ENCODE measurements around the gene KIF16B.
A peak's percentile ranks its signal among the peaks of the same experiment; 100 is the strongest.

Gene KIF16B

DNA sequence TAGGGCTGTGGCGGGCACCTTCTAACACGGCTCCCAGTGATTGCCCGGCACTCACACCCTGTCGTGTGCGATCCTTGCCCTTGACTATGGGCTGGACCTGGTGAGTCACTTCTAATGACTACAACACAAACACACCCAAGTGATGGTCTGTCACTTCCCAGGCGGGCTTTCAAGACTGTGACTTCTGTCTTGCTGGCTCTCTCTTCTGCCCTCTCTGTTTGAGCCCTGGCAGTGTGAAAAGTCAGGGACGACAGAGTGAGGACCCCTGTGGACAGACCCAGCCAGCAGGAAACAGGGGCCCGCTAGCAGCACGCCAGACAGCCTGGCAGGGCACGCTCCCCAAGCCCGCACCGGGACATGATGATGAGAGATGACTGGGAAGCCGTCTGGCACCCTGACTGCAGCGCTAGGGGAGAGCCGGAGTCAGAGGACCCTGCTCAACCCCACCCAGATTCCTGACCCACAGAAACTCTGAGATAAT lies 43.0 kb downstream of the KIF16B start:
- Histone ChIP-seq H3K4me1 (ENCODE audit: control insufficient read depth, insufficient read depth, low read length) (peaks cover 6% of the 10 kb centered on the region; the same call in 1 of the 2 replicates), H3K9me3 (ENCODE audit: control insufficient read depth, insufficient read depth, low read depth, low read length) (no peaks in the 10 kb centered on the region), H3K36me3 (ENCODE audit: control insufficient read depth in 2 of 2, insufficient read depth in 1 of 2, low read length in 2 of 2) (peaks cover 0 to 4% of the 10 kb centered on the region in 2 experiments; a peak in 1 of 3 replicates), H3K4me3 (ENCODE audit: low read depth, low read length) (no peak overlapping the region), H3K27ac (ENCODE audit: extremely low read depth, low read depth, low read length) (no peak overlapping the region)
- TF ChIP-seq ZNF341 (tag by site-specific recombination; IDR thresholded peaks at IDR 0.05; ENCODE audit: low read depth) (no peak), KLF8 (tag by site-specific recombination; IDR thresholded peaks at IDR 0.05) (no peak), ZNF791 (tag by site-specific recombination; IDR thresholded peaks at IDR 0.05) (no peak), ZNF138 (tag by site-specific recombination; IDR thresholded peaks at IDR 0.05; ENCODE audit: borderline replicate concordance) (no peak), KLF1 (tag by site-specific recombination; IDR thresholded peaks at IDR 0.05) (0 out of 2 replicates have a peak, but pooled peaks have one; percentile 36)
- TF ChIP-seq, protein P1, sequence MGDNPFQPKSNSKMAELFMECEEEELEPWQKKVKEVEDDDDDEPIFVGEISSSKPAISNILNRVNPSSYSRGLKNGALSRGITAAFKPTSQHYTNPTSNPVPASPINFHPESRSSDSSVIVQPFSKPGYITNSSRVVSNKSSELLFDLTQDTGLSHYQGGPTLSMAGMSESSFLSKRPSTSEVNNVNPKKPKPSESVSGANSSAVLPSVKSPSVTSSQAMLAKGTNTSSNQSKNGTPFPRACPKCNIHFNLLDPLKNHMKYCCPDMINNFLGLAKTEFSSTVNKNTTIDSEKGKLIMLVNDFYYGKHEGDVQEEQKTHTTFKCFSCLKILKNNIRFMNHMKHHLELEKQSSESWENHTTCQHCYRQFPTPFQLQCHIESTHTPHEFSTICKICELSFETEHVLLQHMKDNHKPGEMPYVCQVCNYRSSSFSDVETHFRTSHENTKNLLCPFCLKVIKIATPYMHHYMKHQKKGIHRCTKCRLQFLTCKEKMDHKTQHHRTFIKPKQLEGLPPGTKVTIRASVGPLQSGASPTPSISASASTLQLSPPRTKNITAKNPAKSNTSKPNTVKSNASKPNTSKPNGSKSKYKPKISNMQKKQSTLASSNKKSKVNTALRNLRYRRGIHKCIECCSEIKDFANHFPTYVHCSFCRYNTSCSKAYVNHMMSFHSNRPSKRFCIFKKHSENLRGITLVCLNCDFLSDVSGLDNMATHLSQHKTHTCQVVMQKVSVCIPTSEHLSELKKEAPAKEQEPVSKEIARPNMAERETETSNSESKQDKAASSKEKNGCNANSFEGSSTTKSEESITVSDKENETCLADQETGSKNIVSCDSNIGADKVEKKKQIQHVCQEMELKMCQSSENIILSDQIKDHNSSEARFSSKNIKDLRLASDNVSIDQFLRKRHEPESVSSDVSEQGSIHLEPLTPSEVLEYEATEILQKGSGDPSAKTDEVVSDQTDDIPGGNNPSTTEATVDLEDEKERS (tag by site-specific recombination; IDR thresholded peaks at IDR 0.05): no peak
- CTCF ChIA-PET: no interaction called here
- POLR2A ChIA-PET: no interaction called here

DNA sequence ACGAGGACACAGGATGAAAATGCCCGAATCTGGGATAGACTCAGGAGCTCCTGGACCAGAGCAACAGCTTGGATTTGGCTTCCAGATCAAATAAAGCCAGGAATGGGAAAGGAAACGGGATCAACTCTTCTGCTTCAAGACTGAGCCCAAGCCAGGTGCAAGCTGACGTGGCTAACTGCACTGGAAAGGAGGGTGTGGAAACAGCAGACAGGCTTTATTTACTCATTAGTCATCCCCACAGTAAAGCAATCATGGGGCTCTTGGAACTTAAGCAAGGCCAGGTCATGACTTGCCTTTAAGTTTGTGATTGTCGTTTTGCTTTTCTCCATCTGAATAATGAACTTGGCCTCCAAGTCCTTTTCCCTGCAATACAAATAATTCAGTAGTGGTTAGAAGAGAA lies 45.2 kb downstream of the KIF16B start:
- peaks cover 0 to 10% of the 10 kb centered on the region in 2 experiments; a peak in 1 of 3 replicates for H3K36me3 ChIP-seq (ENCODE audit: control insufficient read depth in 2 of 2, insufficient read depth in 1 of 2, low read length in 2 of 2)
- CTCF ChIA-PET: interaction anchor here (1.4 kb wide), 1 partner anchor 9 kb away, joined by 6 read pairs; no protein-coding TSS in a partner anchor
- no peak overlapping the region for H3K4me3 ChIP-seq (ENCODE audit: low read depth, low read length)
- H3K9me3 ChIP-seq (ENCODE audit: control insufficient read depth, insufficient read depth, low read depth, low read length): no peaks in the 10 kb centered on the region
- peaks cover 6% of the 10 kb centered on the region; the same call in 1 of the 2 replicates for H3K4me1 ChIP-seq (ENCODE audit: control insufficient read depth, insufficient read depth, low read length)
- H3K27ac ChIP-seq (ENCODE audit: extremely low read depth, low read depth, low read length): no peak overlapping the region
- TF ChIP-seq ZNF354C (tag by site-specific recombination; IDR thresholded peaks at IDR 0.05; ENCODE audit: borderline replicate concordance, low read depth): no peak
- TF ChIP-seq, protein P2, sequence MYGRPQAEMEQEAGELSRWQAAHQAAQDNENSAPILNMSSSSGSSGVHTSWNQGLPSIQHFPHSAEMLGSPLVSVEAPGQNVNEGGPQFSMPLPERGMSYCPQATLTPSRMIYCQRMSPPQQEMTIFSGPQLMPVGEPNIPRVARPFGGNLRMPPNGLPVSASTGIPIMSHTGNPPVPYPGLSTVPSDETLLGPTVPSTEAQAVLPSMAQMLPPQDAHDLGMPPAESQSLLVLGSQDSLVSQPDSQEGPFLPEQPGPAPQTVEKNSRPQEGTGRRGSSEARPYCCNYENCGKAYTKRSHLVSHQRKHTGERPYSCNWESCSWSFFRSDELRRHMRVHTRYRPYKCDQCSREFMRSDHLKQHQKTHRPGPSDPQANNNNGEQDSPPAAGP (tag by site-specific recombination; IDR thresholded peaks at IDR 0.05): 0 out of 2 replicates have a peak, but pooled peaks have one; percentile 43
- TF ChIP-seq, protein P3, sequence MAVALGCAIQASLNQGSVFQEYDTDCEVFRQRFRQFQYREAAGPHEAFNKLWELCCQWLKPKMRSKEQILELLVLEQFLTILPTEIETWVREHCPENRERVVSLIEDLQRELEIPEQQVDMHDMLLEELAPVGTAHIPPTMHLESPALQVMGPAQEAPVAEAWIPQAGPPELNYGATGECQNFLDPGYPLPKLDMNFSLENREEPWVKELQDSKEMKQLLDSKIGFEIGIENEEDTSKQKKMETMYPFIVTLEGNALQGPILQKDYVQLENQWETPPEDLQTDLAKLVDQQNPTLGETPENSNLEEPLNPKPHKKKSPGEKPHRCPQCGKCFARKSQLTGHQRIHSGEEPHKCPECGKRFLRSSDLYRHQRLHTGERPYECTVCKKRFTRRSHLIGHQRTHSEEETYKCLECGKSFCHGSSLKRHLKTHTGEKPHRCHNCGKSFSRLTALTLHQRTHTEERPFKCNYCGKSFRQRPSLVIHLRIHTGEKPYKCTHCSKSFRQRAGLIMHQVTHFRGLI (tag by site-specific recombination; IDR thresholded peaks at IDR 0.05): peak; percentile 50; the same call in 1 of the 2 replicates
- POLR2A ChIA-PET: no interaction called here

DNA sequence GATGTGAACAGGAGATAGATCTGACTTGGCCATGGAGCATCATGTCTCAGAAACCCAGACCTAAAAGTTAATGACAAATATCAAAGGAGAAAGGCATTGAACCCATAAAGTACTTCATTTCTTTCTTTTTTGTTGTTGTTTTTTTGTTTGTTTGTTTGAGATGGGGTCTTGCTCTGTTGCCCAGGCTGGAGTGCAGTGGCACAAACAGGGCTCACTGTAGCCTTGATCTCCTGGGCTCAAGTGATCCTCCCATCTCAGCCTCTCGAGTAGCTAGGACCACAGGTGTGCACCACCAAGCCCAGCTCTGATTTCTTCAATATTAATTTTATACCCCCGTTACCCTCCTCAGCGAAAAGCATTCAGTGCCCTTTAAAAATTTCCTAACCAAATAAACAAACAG lies 45.8 kb downstream of the KIF16B start:
- H3K9me3 ChIP-seq (ENCODE audit: control insufficient read depth, insufficient read depth, low read depth, low read length): no peaks in the 10 kb centered on the region
- H3K4me3 ChIP-seq (ENCODE audit: low read depth, low read length): no peak overlapping the region
- CTCF ChIA-PET: interaction anchor here (0.8 to 1.4 kb wide), 2 partner anchors 9 to 10 kb away, joined by 5 to 6 read pairs; no protein-coding TSS in a partner anchor
- H3K4me1 ChIP-seq (ENCODE audit: control insufficient read depth, insufficient read depth, low read length): peaks cover 6% of the 10 kb centered on the region; the same call in 1 of the 2 replicates
- POLR2A ChIA-PET: no interaction called here
- peaks cover 0 to 10% of the 10 kb centered on the region in 2 experiments; a peak in 1 of 3 replicates for H3K36me3 ChIP-seq (ENCODE audit: control insufficient read depth in 2 of 2, insufficient read depth in 1 of 2, low read length in 2 of 2)
- H3K27ac ChIP-seq (ENCODE audit: extremely low read depth, low read depth, low read length): no peak overlapping the region
- TF ChIP-seq, protein P4, sequence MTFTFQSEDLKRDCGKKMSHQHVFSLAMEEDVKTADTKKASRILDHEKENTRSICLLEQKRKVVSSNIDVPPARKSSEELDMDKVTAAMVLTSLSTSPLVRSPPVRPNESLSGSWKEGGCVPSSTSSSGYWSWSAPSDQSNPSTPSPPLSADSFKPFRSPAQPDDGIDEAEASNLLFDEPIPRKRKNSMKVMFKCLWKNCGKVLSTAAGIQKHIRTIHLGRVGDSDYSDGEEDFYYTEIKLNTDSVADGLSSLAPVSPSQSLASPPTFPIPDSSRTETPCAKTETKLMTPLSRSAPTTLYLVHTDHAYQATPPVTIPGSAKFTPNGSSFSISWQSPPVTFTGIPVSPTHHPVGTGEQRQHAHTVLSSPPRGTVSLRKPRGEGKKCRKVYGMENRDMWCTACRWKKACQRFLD (tag by site-specific recombination; IDR thresholded peaks at IDR 0.05): no peak
- TF ChIP-seq ZNF184 (tag by site-specific recombination; IDR thresholded peaks at IDR 0.05) (no peak), ZNF768 (tag by site-specific recombination; IDR thresholded peaks at IDR 0.05) (no peak), ZBTB17 (tag by site-specific recombination; IDR thresholded peaks at IDR 0.05) (no peak), ZNF624 (tag by site-specific recombination; IDR thresholded peaks at IDR 0.05) (no peak), ZXDB (tag by site-specific recombination; IDR thresholded peaks at IDR 0.05) (no peak), ZNF777 (tag by site-specific recombination; IDR thresholded peaks at IDR 0.05; ENCODE audit: borderline replicate concordance) (no peak), ZNF19 (tag by site-specific recombination; IDR thresholded peaks at IDR 0.05; ENCODE audit: low read depth) (no peak)
- TF ChIP-seq, protein P5, sequence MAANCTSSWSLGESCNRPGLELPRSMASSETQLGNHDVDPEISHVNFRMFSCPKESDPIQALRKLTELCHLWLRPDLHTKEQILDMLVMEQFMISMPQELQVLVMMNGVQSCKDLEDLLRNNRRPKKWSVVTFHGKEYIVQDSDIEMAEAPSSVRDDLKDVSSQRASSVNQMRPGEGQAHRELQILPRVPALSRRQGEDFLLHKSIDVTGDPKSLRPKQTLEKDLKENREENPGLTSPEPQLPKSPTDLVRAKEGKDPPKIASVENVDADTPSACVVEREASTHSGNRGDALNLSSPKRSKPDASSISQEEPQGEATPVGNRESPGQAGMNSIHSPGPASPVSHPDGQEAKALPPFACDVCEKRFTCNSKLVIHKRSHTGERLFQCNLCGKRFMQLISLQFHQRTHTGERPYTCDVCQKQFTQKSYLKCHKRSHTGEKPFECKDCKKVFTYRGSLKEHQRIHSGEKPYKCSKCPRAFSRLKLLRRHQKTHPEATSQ (tag by site-specific recombination; IDR thresholded peaks at IDR 0.05): no peak
- TF ChIP-seq, protein P6, sequence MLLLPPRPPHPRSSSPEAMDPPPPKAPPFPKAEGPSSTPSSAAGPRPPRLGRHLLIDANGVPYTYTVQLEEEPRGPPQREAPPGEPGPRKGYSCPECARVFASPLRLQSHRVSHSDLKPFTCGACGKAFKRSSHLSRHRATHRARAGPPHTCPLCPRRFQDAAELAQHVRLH (tag by site-specific recombination; IDR thresholded peaks at IDR 0.05): no peak

All from HEK293 (cell line).